ENCODE data around the gene MAP10. TPM values are rescaled to one million over a fixed set of nuclear protein-coding genes. Genes with fewer than 3 reads are reported as not detected.

Gene MAP10
- total RNA-seq, 2 donors from 2014 or later = 1.2 to 1.5 TPM

GRCh38 chr1:232786845-232787455, 18.3 kb upstream of the MAP10 start:
- no peaks in the 10 kb centered on the region for H3K36me3 Mint-ChIP-seq (ENCODE audit: low read depth)
- ATAC-seq (replicated peaks) = no peak
- H3K27me3 Mint-ChIP-seq = peaks cover 6% of the 10 kb centered on the region
- H3K4me3 Mint-ChIP-seq = no peak overlapping the region
- H3K27ac Mint-ChIP-seq = no peak overlapping the region
- no peaks in the 10 kb centered on the region for H3K4me1 Mint-ChIP-seq
- H3K9me3 Mint-ChIP-seq = no peaks in the 10 kb centered on the region

GRCh38 chr1:232788235-232788872, 16.9 kb upstream of the MAP10 start:
- Mint-ChIP-seq H3K27ac (no peak overlapping the region), H3K4me1 (peaks cover 8% of the 10 kb centered on the region), H3K9me3 (no peaks in the 10 kb centered on the region), H3K4me3 (no peak overlapping the region), H3K36me3 (ENCODE audit: low read depth) (no peaks in the 10 kb centered on the region), H3K27me3 (peaks cover 6% of the 10 kb centered on the region)
- no peak for ATAC-seq (replicated peaks)

DNA sequence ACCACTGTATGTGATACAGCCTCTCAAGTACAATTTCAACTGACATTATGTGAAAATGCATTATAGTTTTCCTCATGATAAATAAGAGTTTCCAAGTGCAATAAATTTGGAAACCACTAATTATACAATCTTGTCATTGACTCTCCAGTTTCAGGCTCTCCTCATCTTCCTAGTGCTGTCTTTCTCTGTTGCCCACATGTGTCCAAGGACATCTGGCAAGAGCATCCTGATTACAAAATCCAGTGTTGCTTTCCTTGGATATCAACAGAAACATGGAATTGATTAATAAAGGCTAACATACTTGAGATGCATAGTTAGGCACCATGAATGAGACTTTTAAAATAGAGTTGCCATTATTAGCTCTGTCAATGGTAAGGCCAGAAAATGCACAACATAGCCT, 15.6 kb upstream of the MAP10 start:
- no peaks in the 10 kb centered on the region for H3K36me3 Mint-ChIP-seq (ENCODE audit: low read depth)
- no peak overlapping the region for H3K4me3 Mint-ChIP-seq
- peaks cover 13% of the 10 kb centered on the region for H3K4me1 Mint-ChIP-seq
- H3K9me3 Mint-ChIP-seq = no peaks in the 10 kb centered on the region
- peaks cover 6% of the 10 kb centered on the region for H3K27me3 Mint-ChIP-seq
- no peak for ATAC-seq (replicated peaks)
- H3K27ac Mint-ChIP-seq = no peak overlapping the region

DNA sequence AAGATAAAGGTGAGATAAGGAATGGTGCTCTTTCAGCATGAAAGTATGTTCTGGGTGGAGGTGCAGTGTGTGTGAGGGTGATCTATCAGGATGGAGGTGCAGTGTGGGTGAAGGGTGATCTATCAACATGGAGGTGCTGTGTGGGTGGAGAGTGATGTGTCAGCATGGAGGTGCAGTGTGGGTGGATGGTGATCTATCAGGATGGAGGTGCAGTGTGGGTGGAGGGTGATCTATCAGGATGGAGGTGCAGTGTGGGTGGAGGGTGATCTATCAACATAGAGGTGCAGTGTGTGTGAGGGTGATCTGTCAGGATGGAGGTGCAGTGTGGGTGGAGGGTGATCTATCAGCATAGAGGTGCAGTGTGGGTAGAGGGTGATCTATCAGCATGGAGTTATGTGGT, 12.3 kb upstream of the MAP10 start:
- Mint-ChIP-seq H3K9me3 (no peaks in the 10 kb centered on the region), H3K27ac (no peak overlapping the region), H3K4me1 (peaks cover 13% of the 10 kb centered on the region), H3K4me3 (no peak overlapping the region), H3K27me3 (peaks cover 6% of the 10 kb centered on the region), H3K36me3 (ENCODE audit: low read depth) (no peaks in the 10 kb centered on the region)
- ATAC-seq (replicated peaks) = no peak

DNA sequence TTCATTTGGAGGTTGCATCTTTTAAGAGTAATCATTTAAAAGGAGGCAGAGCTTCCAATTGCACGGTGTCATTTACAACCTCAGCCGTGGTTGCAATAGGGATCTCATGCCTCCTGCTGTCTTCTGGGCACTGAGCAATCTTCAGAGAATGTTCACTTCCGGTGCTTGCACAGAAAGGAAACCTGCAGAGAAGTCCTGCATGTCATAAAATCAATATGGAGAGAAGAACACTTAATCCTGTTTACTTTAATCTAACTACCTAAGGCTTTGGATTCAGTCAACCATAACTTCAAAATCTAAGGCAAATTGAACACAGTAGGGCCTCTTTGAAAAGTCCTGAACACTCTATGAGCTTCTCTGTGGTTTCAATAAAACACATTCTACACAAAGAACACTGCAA, 11.3 kb upstream of the MAP10 start:
- no peaks in the 10 kb centered on the region for H3K9me3 Mint-ChIP-seq
- no peak overlapping the region for H3K27ac Mint-ChIP-seq

DNA sequence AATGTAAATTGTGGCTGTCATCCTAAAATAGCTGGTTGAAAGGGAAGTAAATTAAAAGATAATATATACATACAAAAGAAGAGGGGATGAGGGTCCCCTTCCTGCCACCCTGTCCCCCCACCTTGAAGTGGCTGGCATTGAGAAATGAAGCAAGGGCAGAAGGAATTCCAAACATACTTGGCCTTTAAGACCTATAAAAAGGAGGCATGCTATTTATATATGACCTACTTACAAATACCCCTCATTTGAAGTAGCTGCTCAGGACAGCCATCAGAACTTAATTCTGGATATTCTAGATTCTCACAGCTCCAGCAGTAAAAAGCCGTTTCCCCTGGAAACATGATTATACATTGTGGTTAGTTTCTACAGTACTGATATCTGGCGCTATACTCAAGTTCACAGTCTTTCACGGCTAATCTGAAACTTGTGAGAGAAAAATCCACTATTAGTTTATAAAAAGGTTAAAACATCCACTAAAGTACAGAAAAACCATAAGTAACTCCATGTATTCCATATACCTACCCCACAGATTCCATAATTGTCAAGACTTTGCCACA, 9.6 kb upstream of the MAP10 start:
- Mint-ChIP-seq H3K36me3 (ENCODE audit: low read depth) (no peaks in the 10 kb centered on the region), H3K9me3 (no peaks in the 10 kb centered on the region), H3K27me3 (no peaks in the 10 kb centered on the region), H3K27ac (no peak overlapping the region), H3K4me3 (no peak overlapping the region), H3K4me1 (peaks cover 13% of the 10 kb centered on the region)
- ATAC-seq (replicated peaks) = no peak

More for the DNA sequence above, 11.3 kb upstream of the MAP10 start:
- ATAC-seq (replicated peaks) = peak; percentile 42
- Mint-ChIP-seq H3K27me3 (peaks cover 6% of the 10 kb centered on the region), H3K4me1 (peaks cover 13% of the 10 kb centered on the region), H3K36me3 (ENCODE audit: low read depth) (no peaks in the 10 kb centered on the region), H3K4me3 (no peak overlapping the region)

DNA sequence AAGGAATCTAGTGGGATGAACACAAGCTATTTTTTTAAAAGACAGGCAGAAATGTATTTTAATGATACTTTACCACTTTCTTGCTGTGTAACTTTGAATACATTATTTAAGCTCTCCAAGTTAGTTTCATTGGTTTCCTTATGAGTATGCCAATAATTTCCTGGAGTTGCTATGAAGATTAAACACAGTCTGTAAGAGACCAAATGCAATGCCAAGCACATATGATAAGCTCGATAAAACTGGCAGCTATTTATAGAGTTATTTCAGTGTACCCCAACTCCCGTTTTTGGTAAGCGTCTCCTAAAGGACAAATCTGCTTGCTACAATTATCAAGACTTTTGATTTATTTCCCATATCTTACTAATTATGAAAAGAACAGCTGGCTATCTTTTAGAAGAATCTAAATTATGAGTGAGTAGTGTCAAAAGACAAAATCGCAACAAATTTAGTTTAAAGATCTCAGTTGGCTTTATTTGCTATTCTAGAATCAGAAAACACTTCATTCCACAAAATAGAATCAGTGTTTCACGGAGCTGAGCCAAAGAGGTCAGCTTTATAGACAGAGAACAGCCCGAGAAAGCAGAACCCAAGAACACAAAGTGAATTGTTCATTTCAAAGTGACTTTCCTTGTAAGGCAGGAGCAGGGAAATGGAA, 7.2 kb upstream of the MAP10 start:
- no peak overlapping the region for H3K27ac Mint-ChIP-seq
- no peaks in the 10 kb centered on the region for H3K36me3 Mint-ChIP-seq (ENCODE audit: low read depth)
- no peaks in the 10 kb centered on the region for H3K9me3 Mint-ChIP-seq
- H3K4me3 Mint-ChIP-seq = no peak overlapping the region
- H3K4me1 Mint-ChIP-seq = peaks cover 8% of the 10 kb centered on the region
- no peak for ATAC-seq (replicated peaks)
- no peaks in the 10 kb centered on the region for H3K27me3 Mint-ChIP-seq

- H3K4me3 Mint-ChIP-seq = no peak overlapping the region
- no peaks in the 10 kb centered on the region for H3K27me3 Mint-ChIP-seq
- H3K27ac Mint-ChIP-seq = no peak overlapping the region
- H3K9me3 Mint-ChIP-seq = no peaks in the 10 kb centered on the region
- ATAC-seq (replicated peaks) = no peak
- no peaks in the 10 kb centered on the region for H3K36me3 Mint-ChIP-seq (ENCODE audit: low read depth)
- no peaks in the 10 kb centered on the region for H3K4me1 Mint-ChIP-seq
Observed at GRCh38 chr1:232798920-232799319, 6.3 kb upstream of the MAP10 start.

- Mint-ChIP-seq H3K27ac (no peak overlapping the region), H3K4me3 (peak overlapping the region; percentile 85), H3K4me1 (peaks cover 12% of the 10 kb centered on the region), H3K36me3 (ENCODE audit: low read depth) (no peaks in the 10 kb centered on the region), H3K9me3 (peaks cover 12% of the 10 kb centered on the region), H3K27me3 (no peaks in the 10 kb centered on the region)
- ATAC-seq (replicated peaks) = no peak
Observed at GRCh38 chr1:232806186-232806510, 932 bp downstream of the MAP10 start.

DNA sequence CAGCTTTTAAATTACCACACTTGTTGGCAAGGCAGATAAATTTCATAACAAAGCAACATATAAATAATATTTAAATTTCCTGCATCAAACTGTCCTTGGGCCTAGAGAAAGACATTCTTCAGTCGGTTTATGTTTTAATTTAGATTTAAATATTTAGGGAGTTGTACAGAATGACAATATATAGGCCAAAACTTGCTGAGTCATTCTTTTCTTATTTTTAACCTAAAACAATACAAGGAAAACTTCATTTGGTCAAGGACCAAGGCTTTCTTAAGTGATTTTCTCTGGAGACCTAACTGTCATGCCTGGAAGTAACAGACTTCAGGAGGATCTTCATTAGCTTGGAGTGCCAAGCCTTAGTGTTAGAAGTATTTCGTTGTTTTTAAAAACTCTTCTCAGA, 5.6 kb downstream of the MAP10 start:
- no peaks in the 10 kb centered on the region for H3K27me3 Mint-ChIP-seq
- peaks cover 12% of the 10 kb centered on the region for H3K9me3 Mint-ChIP-seq
- H3K36me3 Mint-ChIP-seq (ENCODE audit: low read depth) = no peaks in the 10 kb centered on the region
- no peak overlapping the region for H3K4me3 Mint-ChIP-seq
- ATAC-seq (replicated peaks) = no peak
- no peak overlapping the region for H3K27ac Mint-ChIP-seq
- H3K4me1 Mint-ChIP-seq = peaks cover 3% of the 10 kb centered on the region

- ATAC-seq (replicated peaks) = no peak
- H3K36me3 Mint-ChIP-seq (ENCODE audit: low read depth) = no peaks in the 10 kb centered on the region
- no peak overlapping the region for H3K27ac Mint-ChIP-seq
- no peak overlapping the region for H3K4me3 Mint-ChIP-seq
- H3K4me1 Mint-ChIP-seq = peaks cover 1% of the 10 kb centered on the region
- H3K27me3 Mint-ChIP-seq = no peaks in the 10 kb centered on the region
- H3K9me3 Mint-ChIP-seq = peaks cover 10% of the 10 kb centered on the region
Observed at GRCh38 chr1:232812560-232812959, 7.3 kb downstream of the MAP10 start.

GRCh38 chr1:232813097-232813496, 7.9 kb downstream of the MAP10 start:
- H3K27me3 Mint-ChIP-seq = no peaks in the 10 kb centered on the region
- no peak for ATAC-seq (replicated peaks)

GRCh38 chr1:232813760-232814159, 8.5 kb downstream of the MAP10 start:
- ATAC-seq (replicated peaks) = no peak
- H3K36me3 Mint-ChIP-seq (ENCODE audit: low read depth) = no peaks in the 10 kb centered on the region
- peaks cover 7% of the 10 kb centered on the region for H3K9me3 Mint-ChIP-seq
- no peaks in the 10 kb centered on the region for H3K4me1 Mint-ChIP-seq
- no peak overlapping the region for H3K4me3 Mint-ChIP-seq
- no peak overlapping the region for H3K27ac Mint-ChIP-seq
- no peaks in the 10 kb centered on the region for H3K27me3 Mint-ChIP-seq

More at GRCh38 chr1:232813097-232813496, 7.9 kb downstream of the MAP10 start:
- no peaks in the 10 kb centered on the region for H3K4me1 Mint-ChIP-seq
- H3K27ac Mint-ChIP-seq = no peak overlapping the region
- no peaks in the 10 kb centered on the region for H3K36me3 Mint-ChIP-seq (ENCODE audit: low read depth)
- no peak overlapping the region for H3K4me3 Mint-ChIP-seq
- H3K9me3 Mint-ChIP-seq = peaks cover 7% of the 10 kb centered on the region

DNA sequence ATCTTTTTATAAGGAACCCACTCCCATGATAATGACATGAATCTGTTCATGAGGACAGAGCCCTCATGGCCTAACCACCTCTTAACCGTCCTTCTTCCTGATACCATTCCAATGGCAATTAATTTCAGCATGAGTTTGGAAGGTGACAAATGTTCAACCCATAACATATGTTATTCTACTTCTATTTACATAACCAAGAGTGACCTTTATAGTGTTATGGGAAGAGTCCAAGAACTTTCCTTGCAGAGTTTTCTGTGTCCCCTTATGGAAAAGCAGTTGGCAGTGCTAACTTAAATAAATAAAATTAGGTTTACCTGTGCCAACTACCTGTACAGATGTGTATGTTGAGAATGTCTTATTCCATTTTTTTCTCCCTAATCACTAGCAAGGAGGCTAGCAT, 11.1 kb downstream of the MAP10 start:
- Mint-ChIP-seq H3K4me1 (no peaks in the 10 kb centered on the region), H3K36me3 (ENCODE audit: low read depth) (no peaks in the 10 kb centered on the region), H3K9me3 (no peaks in the 10 kb centered on the region), H3K4me3 (no peak overlapping the region), H3K27ac (no peak overlapping the region), H3K27me3 (peaks cover 4% of the 10 kb centered on the region)
- ATAC-seq (replicated peaks) = no peak

- Mint-ChIP-seq H3K27me3 (peaks cover 4% of the 10 kb centered on the region), H3K4me1 (no peaks in the 10 kb centered on the region), H3K4me3 (no peak overlapping the region), H3K9me3 (no peaks in the 10 kb centered on the region), H3K36me3 (ENCODE audit: low read depth) (no peaks in the 10 kb centered on the region), H3K27ac (no peak overlapping the region)
- no peak for ATAC-seq (replicated peaks)
Observed at GRCh38 chr1:232818040-232818439, 12.8 kb downstream of the MAP10 start.
